Parietal lobe (tissue), 1 donor: Measurements from ENCODE around the gene NAP1L1. TPM values are rescaled to one million over a fixed set of nuclear protein-coding genes. Genes with fewer than 3 reads are reported as not detected.

Source experiments
- total RNA-seq: library from RNA; depleted of rRNA; stranded (reverse); fragments of >200 nt; gene quantifications from one replicate; pipeline ENCODE4 v1.2.3, GENCODE V29; 2014

Gene NAP1L1
- 233 TPM for total RNA-seq

GRCh38 chr12:76083904-76084862 lies at the start of gene NAP1L1:
NAP1L1 (minus strand) TSS chr12:76084685; CDS start chr12:76074219, 10,466 bp downstream.

GRCh38 chr12:76031414-76032042 lies 53.0 kb downstream of the NAP1L1 start, which contains the start of gene PHLDA1:
PHLDA1 (minus strand) TSS chr12:76031776.

Other genes starting within 250 kb of the NAP1L1 start
- 25.0 TPM for gene PHLDA1, start 52.9 kb downstream of the NAP1L1 start, total RNA-seq